Measurements from ENCODE around the gene CST6. TPM values are rescaled to one million over a fixed set of nuclear protein-coding genes. Genes with fewer than 3 reads are reported as not detected.

The CST6 gene
- total and polyA plus RNA-seq, 2 of the 13 experiments (the other 11 are each of a cell fraction or from before 2014, with no cell fraction given): not detected

- TF ChIP-seq JARID2 (CRISPR knock-in tag; IDR thresholded peaks at IDR 0.05; ENCODE audit: insufficient replicate concordance): peak; percentile 77
- 0 out of 2 replicates have a peak, but pooled peaks have one; percentile 5 for TF ChIP-seq ZNF281 (CRISPR knock-in tag; IDR thresholded peaks at IDR 0.05; ENCODE audit: borderline replicate concordance)
- no peak for TF ChIP-seq HNRNPK (IDR thresholded peaks at IDR 0.05; ENCODE audit: low read depth, low read length, poor library complexity, severe bottlenecking)
- no peak for TF ChIP-seq ARHGAP35 (CRISPR knock-in tag; IDR thresholded peaks at IDR 0.05; ENCODE audit: borderline replicate concordance)
- TF ChIP-seq MATR3 (CRISPR knock-in tag; IDR thresholded peaks at IDR 0.05): no peak
- TF ChIP-seq NFIB (CRISPR knock-in tag; IDR thresholded peaks at IDR 0.05; ENCODE audit: borderline replicate concordance): no peak
- peak; percentile 94; the same call in 1 of the 2 replicates for TF ChIP-seq ZNF350 (CRISPR knock-in tag; IDR thresholded peaks at IDR 0.05; ENCODE audit: borderline replicate concordance, low read depth)
- peak; percentile 15; the same call in 1 of the 2 replicates for TF ChIP-seq ZNF770 (CRISPR knock-in tag; IDR thresholded peaks at IDR 0.05)
- TF ChIP-seq CENPX (CRISPR knock-in tag; IDR thresholded peaks at IDR 0.05): no peak
- TF ChIP-seq ZNF569 (CRISPR knock-in tag; IDR thresholded peaks at IDR 0.05; ENCODE audit: borderline replicate concordance): no peak
- peak; percentile 73 for TF ChIP-seq SKI (IDR thresholded peaks at IDR 0.05; ENCODE audit: partially characterized antibody)
- TF ChIP-seq ZNF256 (CRISPR knock-in tag; conservative IDR thresholded peaks at IDR 0.05): peak; percentile 72
- peak; percentile 68 to 90; a peak in 2 of 4 replicates for TF ChIP-seq KLF16 (CRISPR knock-in tag; IDR thresholded peaks at IDR 0.05)
- peak; percentile 52; the same call in 1 of the 2 replicates for TF ChIP-seq ARNT2 (CRISPR knock-in tag; IDR thresholded peaks at IDR 0.05; ENCODE audit: low read depth)
- TF ChIP-seq ZNF512 (CRISPR knock-in tag; IDR thresholded peaks at IDR 0.05): no peak
- 0 out of 2 replicates have a peak, but pooled peaks have one; percentile 17 for TF ChIP-seq ZNF275 (CRISPR knock-in tag; IDR thresholded peaks at IDR 0.05; ENCODE audit: borderline replicate concordance)
- TF ChIP-seq HMG20A (CRISPR knock-in tag; IDR thresholded peaks at IDR 0.05; ENCODE audit: borderline replicate concordance): peak; percentile 53; the same call in 1 of the 2 replicates
- 0 out of 2 replicates have a peak, but pooled peaks have one; percentile 43 for TF ChIP-seq KDM6A (CRISPR knock-in tag; IDR thresholded peaks at IDR 0.05; ENCODE audit: low read depth)
- no peak for TF ChIP-seq MBNL3 (CRISPR knock-in tag; conservative IDR thresholded peaks at IDR 0.05)
- TF ChIP-seq KLF12 (CRISPR knock-in tag; IDR thresholded peaks at IDR 0.05; ENCODE audit: borderline replicate concordance): peak; percentile 86; the same call in 1 of the 2 replicates
- peak; percentile 89 for TF ChIP-seq SALL1 (CRISPR knock-in tag; IDR thresholded peaks at IDR 0.05)
Observed at GRCh38 chr11:66001942-66002647, 9.7 kb upstream of the CST6 start, which contains the start of the genes BANF1 and EIF1AD (continued).

Data from HepG2 (cell line).